ENCODE data around the gene TAAR6. TPM values are rescaled to one million over a fixed set of nuclear protein-coding genes. Genes with fewer than 3 reads are reported as not detected.

The TAAR6 gene
- total and polyA plus RNA-seq, 7 donors: not detected

DNA sequence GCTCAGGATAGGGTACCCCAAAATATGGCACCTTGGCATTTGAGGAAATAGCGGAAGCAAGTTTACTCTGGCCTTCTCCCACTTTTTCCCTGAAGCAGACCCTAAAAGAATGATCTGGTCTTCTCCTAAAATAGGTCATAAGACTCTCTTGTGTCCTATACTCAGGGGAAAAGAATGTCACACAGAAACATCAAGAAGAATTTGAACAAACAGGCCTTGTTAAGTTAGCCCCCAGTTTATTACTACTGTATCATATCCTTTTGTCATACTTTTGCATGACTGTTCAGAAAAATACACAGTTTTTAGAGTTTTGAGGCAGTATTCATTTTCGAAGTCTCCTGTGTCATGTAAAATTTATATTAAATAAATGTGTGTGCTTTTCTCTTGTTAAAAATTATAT, 41.5 kb downstream of the TAAR6 start:
- Histone ChIP-seq H3K9me3 (no peaks in the 10 kb centered on the region), H3K4me1 (no peaks in the 10 kb centered on the region), H3K27me3 (no peaks in the 10 kb centered on the region), H3K4me3 (no peak overlapping the region), H3K36me3 (no peaks in the 10 kb centered on the region), H3K27ac (no peak overlapping the region)
- intact Hi-C loops (cut with DNase I): no loop called here
- TF ChIP-seq EP300 (IDR thresholded peaks at IDR 0.05) (no peak), POLR2A (IDR thresholded peaks at IDR 0.05) (no peak), POLR2AphosphoS5 (IDR thresholded peaks at IDR 0.05) (no peak)
- TF ChIP-seq, protein P1, sequence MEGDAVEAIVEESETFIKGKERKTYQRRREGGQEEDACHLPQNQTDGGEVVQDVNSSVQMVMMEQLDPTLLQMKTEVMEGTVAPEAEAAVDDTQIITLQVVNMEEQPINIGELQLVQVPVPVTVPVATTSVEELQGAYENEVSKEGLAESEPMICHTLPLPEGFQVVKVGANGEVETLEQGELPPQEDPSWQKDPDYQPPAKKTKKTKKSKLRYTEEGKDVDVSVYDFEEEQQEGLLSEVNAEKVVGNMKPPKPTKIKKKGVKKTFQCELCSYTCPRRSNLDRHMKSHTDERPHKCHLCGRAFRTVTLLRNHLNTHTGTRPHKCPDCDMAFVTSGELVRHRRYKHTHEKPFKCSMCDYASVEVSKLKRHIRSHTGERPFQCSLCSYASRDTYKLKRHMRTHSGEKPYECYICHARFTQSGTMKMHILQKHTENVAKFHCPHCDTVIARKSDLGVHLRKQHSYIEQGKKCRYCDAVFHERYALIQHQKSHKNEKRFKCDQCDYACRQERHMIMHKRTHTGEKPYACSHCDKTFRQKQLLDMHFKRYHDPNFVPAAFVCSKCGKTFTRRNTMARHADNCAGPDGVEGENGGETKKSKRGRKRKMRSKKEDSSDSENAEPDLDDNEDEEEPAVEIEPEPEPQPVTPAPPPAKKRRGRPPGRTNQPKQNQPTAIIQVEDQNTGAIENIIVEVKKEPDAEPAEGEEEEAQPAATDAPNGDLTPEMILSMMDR (IDR thresholded peaks at IDR 0.05): no peak
- no peak for DNase-seq
- 95% methylated on average over 2 of the region's 2 CpGs for WGBS, 2 donors

DNA sequence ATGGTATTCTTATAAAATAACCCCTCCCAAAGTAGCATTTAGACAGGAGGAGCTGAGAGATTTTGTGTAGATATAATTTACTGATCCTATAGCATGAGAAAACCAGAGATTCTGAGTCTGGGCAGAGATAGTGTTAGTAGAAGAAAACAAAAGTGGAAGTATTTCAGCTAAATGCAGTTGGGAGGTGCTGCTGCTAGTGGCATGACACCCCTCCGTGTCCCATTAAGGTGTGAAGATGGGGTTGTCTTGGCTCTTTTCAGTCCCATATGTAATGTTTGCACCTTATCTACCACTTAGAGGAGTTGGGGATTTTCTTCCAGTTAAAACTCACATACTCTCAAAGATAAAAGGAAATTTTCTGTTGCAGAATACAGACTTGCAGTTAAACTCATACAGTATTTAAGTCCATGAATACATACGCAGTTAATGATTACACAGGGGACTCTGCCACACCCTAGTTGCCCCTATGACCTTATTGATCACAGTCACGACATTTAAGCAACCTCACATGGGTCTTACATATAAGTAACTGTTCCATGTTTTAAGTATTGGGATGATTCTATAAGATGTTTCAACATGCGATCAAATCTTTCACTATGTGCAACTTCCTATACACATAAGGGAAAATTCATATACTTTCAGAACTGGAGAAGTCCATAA, 42.5 kb downstream of the TAAR6 start:
- H3K4me3 ChIP-seq: no peak overlapping the region
- H3K27me3 ChIP-seq: no peaks in the 10 kb centered on the region
- TF ChIP-seq POLR2A (IDR thresholded peaks at IDR 0.05) (no peak), POLR2AphosphoS5 (IDR thresholded peaks at IDR 0.05) (no peak), EP300 (IDR thresholded peaks at IDR 0.05) (no peak)
- TF ChIP-seq, protein P1 (IDR thresholded peaks at IDR 0.05): no peak
- no peaks in the 10 kb centered on the region for H3K9me3 ChIP-seq
- intact Hi-C loops (cut with DNase I): no loop called here
- H3K4me1 ChIP-seq: no peaks in the 10 kb centered on the region
- no peak for DNase-seq
- H3K36me3 ChIP-seq: no peaks in the 10 kb centered on the region
- H3K27ac ChIP-seq: no peak overlapping the region
- WGBS, 2 donors: 25 to 54% methylated on average over 4 of the region's 4 CpGs

DNA sequence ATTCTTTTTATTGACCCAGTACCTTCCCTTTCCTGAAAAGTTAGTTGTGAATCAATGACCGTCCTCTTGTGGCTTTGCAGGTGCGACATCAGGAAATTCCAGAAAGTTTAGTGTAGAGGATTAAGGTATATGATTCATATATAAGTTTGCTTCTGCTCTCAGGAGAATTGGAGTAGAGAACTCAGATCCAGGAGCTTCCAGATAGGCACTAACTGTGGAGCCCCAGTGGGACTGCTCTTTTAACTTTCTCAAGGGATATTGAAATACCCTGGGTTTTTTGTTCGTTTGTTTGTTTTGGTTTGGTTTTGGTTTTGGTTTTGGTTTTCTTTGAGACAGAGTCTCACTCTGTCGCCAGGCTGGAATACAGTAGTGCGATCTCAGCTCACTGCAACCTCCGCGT, 44.4 kb downstream of the TAAR6 start:
- WGBS, 2 donors: 42 to 48% methylated on average over 7 of the region's 7 CpGs

DNA sequence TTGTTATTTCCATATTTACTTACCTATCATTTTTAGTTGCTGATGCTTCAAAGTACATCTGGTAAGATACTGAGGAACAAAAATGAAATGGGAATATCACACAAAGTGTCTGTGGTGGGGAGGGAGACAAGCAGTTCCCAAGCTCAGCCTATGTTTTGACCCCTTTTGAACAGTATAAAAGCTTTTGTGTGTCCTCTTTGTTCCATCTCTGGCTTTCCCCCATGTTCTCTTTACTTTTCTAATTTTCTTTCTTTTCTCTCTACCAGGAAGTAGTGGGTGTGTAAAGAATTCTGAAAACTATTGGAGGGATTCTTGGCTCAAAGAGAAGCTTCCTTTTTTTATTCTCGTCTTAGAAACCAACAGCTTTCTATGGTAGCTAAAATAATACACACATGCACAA, 46.6 kb downstream of the TAAR6 start:
- no peaks in the 10 kb centered on the region for H3K27me3 ChIP-seq
- 37 to 66% methylated on average over 1 of the region's 1 CpG for whole genome bisulfite sequencing, 2 donors
- no peaks in the 10 kb centered on the region for H3K9me3 ChIP-seq
- intact Hi-C loops (cut with DNase I): no loop called here
- H3K4me1 ChIP-seq: no peaks in the 10 kb centered on the region
- DNase-seq: no peak
- H3K27ac ChIP-seq: no peak overlapping the region
- H3K4me3 ChIP-seq: no peak overlapping the region
- no peaks in the 10 kb centered on the region for H3K36me3 ChIP-seq
- TF ChIP-seq POLR2A (IDR thresholded peaks at IDR 0.05): no peak

More for the DNA sequence above, 44.4 kb downstream of the TAAR6 start:
- H3K27ac ChIP-seq: no peak overlapping the region
- intact Hi-C loops (cut with DNase I): no loop called here
- TF ChIP-seq EP300 (IDR thresholded peaks at IDR 0.05) (no peak), POLR2AphosphoS5 (IDR thresholded peaks at IDR 0.05) (no peak), POLR2A (IDR thresholded peaks at IDR 0.05) (no peak)
- TF ChIP-seq, protein P1 (IDR thresholded peaks at IDR 0.05): no peak
- no peak overlapping the region for H3K4me3 ChIP-seq
- H3K36me3 ChIP-seq: no peaks in the 10 kb centered on the region
- H3K4me1 ChIP-seq: no peaks in the 10 kb centered on the region
- H3K9me3 ChIP-seq: no peaks in the 10 kb centered on the region
- H3K27me3 ChIP-seq: no peaks in the 10 kb centered on the region
- DNase-seq: no peak

Small RNA genes within 50 kb of the gene (small RNA-seq; reads per million reads assigned to genes)
- 0 reads per million in 3 donors for gene TAAR7P

Other genes starting within 250 kb of the TAAR6 start
- 10 to 100 TPM in 3 of 4 donors, 1 to 10 TPM in 1; 9.4 to 20.8 (median 11.7) TPM for gene MOXD1, start 168.8 kb upstream of the TAAR6 start, total RNA-seq
- 1 to 10 TPM; 1.2 to 6.6 (median 1.6) TPM for gene MOXD1, start 168.8 kb upstream of the TAAR6 start, polyA plus RNA-seq
- gene STX7, start 57.2 kb upstream of the TAAR6 start, total RNA-seq: 10 to 100 TPM; 44.6 to 72.5 (median 55.1) TPM
- 10 to 100 TPM; 27.1 to 35.8 (median 28.8) TPM for gene STX7, start 57.2 kb upstream of the TAAR6 start, polyA plus RNA-seq
- gene TAAR9, start 32.0 kb upstream of the TAAR6 start, total RNA-seq: not detected
- not detected for gene TAAR9, start 32.0 kb upstream of the TAAR6 start, polyA plus RNA-seq
- not detected for gene TAAR8, start 17.6 kb upstream of the TAAR6 start, total RNA-seq
- gene TAAR8, start 17.6 kb upstream of the TAAR6 start, polyA plus RNA-seq: not detected
- gene TAAR5, start 19.4 kb downstream of the TAAR6 start, total RNA-seq: not detected
- gene TAAR5, start 19.4 kb downstream of the TAAR6 start, polyA plus RNA-seq: under 1 TPM in 1 of 3 donors, not detected in 2; 0.60 TPM
- not detected for gene TAAR2, start 54.0 kb downstream of the TAAR6 start, total RNA-seq
- not detected for gene TAAR2, start 54.0 kb downstream of the TAAR6 start, polyA plus RNA-seq
- gene TAAR1, start 88.9 kb downstream of the TAAR6 start, total RNA-seq: not detected
- not detected for gene TAAR1, start 88.9 kb downstream of the TAAR6 start, polyA plus RNA-seq
- gene VNN1, start 143.7 kb downstream of the TAAR6 start, total RNA-seq: 1 to 10 TPM in 2 of 4 donors, under 1 TPM in 1, not detected in 1; 0.83 to 3.2 (median 2.6) TPM
- gene VNN1, start 143.7 kb downstream of the TAAR6 start, polyA plus RNA-seq: 1 to 10 TPM; 1.6 to 3.0 (median 2.4) TPM
- 1 to 10 TPM in 3 of 4 donors, under 1 TPM in 1; 0.81 to 5.4 (median 3.1) TPM for gene VNN2, start 187.6 kb downstream of the TAAR6 start, total RNA-seq
- 1 to 10 TPM; 3.6 to 5.5 (median 3.9) TPM for gene VNN2, start 187.6 kb downstream of the TAAR6 start, polyA plus RNA-seq
- 1 to 10 TPM; 5.6 to 9.1 (median 7.9) TPM for gene SLC18B1, start 228.3 kb downstream of the TAAR6 start, total RNA-seq
- 1 to 10 TPM; 3.0 to 8.7 (median 4.4) TPM for gene SLC18B1, start 228.3 kb downstream of the TAAR6 start, polyA plus RNA-seq
- 1,000 to 10,000 TPM; 1,300 to 3,522 (median 2,686) TPM for gene RPS12, start 244.2 kb downstream of the TAAR6 start, total RNA-seq
- 1,000 to 10,000 TPM; 3,038 to 5,166 (median 3,700) TPM for gene RPS12, start 244.2 kb downstream of the TAAR6 start, polyA plus RNA-seq

Measured in sigmoid colon (tissue), 7 donors.